GM12878 (cell line): Measurements from ENCODE around the gene C6orf89.

ENCODE experiments used
- CEBPB ChIP-seq, 2 experiments: fragments of 150-350 bp in 1 of 2; IDR thresholded peaks; 2 replicates each; pipeline ENCODE4 v1.6.1; 2012 to 2014; ENCODE audit warnings: low read depth in 2 of 2, low read length in 2 of 2, borderline replicate concordance in 1 of 2, inconsistent platforms in 1 of 2
- MEF2A ChIP-seq: IDR thresholded peaks from 2 replicates; pipeline ENCODE4 v1.6.1; 2011; ENCODE audit warnings: low read depth, mild to moderate bottlenecking, low read length, moderate library complexity; ENCODE audit not compliant: insufficient read depth
- MYC ChIP-seq: IDR thresholded peaks from 2 replicates; pipeline ENCODE4 v1.6.1; 2011; ENCODE audit warnings: mild to moderate bottlenecking, low read length, moderate library complexity, inconsistent platforms; ENCODE audit not compliant: insufficient read depth, insufficient replicate concordance, insufficient read length, severe bottlenecking
- PML ChIP-seq: IDR thresholded peaks from 2 replicates; pipeline ENCODE4 v1.6.1; 2012; ENCODE audit warnings: low read length, inconsistent platforms
- POLR2A ChIP-seq: IDR thresholded peaks from 2 replicates; pipeline ENCODE4 v1.6.1; 2011; ENCODE audit warnings: low read depth, mild to moderate bottlenecking, low read length
- POLR2AphosphoS5 ChIP-seq: IDR thresholded peaks from 2 replicates; pipeline ENCODE4 v1.6.1; 2011; ENCODE audit warnings: mild to moderate bottlenecking, low read length, inconsistent platforms
- RAD21 ChIP-seq: IDR thresholded peaks from 2 replicates; pipeline ENCODE4 v1.6.1; 2011; ENCODE audit warnings: mild to moderate bottlenecking, low read depth, low read length, moderate library complexity; ENCODE audit not compliant: insufficient read depth
- RCOR1 ChIP-seq: conservative IDR thresholded peaks from 2 replicates; pipeline ENCODE4 v1.6.1; 2012; ENCODE audit warnings: low read depth, low read length, improper control_type of control experiment
- SRF ChIP-seq, 2 experiments: IDR thresholded peaks; 2 replicates each; pipeline ENCODE4 v1.6.1; 2011; ENCODE audit warnings: low read depth in 2 of 2, low read length in 2 of 2, mild to moderate bottlenecking in 1 of 2, moderate library complexity in 1 of 2
- SUPT20H ChIP-seq: IDR thresholded peaks from 2 replicates; pipeline ENCODE4 v1.6.1; 2011; ENCODE audit warnings: low read depth, mild to moderate bottlenecking, low read length, moderate library complexity, borderline replicate concordance; ENCODE audit not compliant: control insufficient read depth
- YY1 ChIP-seq: IDR thresholded peaks from 2 replicates; pipeline ENCODE4 v1.6.1; 2011; ENCODE audit warnings: low read depth, mild to moderate bottlenecking, low read length
- ZNF207 ChIP-seq: fragments of 450-650 bp; IDR thresholded peaks from 2 replicates; pipeline ENCODE4 v1.6.1; 2014; ENCODE audit warnings: antibody characterized with exemption, mild to moderate bottlenecking, borderline replicate concordance
- TF ChIP-seq, protein P1 (sequence below), 3 experiments: IDR thresholded peaks in 2 of 3; conservative IDR thresholded peaks in 1 of 3; 2 replicates each; pipeline ENCODE4 v1.5.1; 2011; ENCODE audit warnings: low read depth in 3 of 3, low read length in 3 of 3, mild to moderate bottlenecking in 3 of 3, control low read depth in 2 of 3, moderate library complexity in 2 of 3, inconsistent platforms in 1 of 3, mixed read lengths in 1 of 3; ENCODE audit not compliant: control insufficient read depth in 2 of 3, insufficient read depth in 1 of 3; ENCODE audit errors: extremely low read depth in 1 of 3

DNA sequence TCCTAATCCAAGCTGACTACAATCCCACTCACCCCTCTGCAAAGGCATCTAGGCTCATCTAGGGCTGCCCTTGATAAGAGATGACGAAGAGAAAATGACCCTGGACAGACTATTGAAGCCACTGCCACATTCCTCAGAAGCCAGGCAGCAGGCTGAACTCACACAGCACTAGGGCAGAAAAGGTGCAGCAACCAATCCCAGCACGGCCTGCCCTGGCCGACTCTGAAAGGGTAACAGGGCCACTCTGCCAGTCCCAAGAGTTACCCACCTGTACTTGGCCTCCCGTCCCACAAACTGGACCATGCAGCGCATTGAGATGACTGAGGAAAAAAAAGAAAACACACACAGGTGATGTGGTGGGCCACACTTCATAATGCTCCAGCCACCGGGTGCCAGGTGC, 91.2 kb downstream of the C6orf89 start:
- TF ChIP-seq MEF2A (no peak), MYC (no peak), POLR2AphosphoS5 (no peak), SRF (IDR thresholded peaks at IDR 0.05; ENCODE audit: low read depth in 2 of 2, low read length in 2 of 2) (no peak), SUPT20H (no peak), RAD21 (no peak), CEBPB (IDR thresholded peaks at IDR 0.05; ENCODE audit: borderline replicate concordance in 1 of 2, low read depth in 2 of 2, low read length in 2 of 2) (no peak), ZNF207 (no peak), POLR2A (no peak), PML (no peak), RCOR1 (no peak), YY1 (no peak)
- TF ChIP-seq, protein P1, sequence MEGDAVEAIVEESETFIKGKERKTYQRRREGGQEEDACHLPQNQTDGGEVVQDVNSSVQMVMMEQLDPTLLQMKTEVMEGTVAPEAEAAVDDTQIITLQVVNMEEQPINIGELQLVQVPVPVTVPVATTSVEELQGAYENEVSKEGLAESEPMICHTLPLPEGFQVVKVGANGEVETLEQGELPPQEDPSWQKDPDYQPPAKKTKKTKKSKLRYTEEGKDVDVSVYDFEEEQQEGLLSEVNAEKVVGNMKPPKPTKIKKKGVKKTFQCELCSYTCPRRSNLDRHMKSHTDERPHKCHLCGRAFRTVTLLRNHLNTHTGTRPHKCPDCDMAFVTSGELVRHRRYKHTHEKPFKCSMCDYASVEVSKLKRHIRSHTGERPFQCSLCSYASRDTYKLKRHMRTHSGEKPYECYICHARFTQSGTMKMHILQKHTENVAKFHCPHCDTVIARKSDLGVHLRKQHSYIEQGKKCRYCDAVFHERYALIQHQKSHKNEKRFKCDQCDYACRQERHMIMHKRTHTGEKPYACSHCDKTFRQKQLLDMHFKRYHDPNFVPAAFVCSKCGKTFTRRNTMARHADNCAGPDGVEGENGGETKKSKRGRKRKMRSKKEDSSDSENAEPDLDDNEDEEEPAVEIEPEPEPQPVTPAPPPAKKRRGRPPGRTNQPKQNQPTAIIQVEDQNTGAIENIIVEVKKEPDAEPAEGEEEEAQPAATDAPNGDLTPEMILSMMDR (IDR thresholded peaks at IDR 0.05 in 2 of 3, conservative IDR thresholded peaks at IDR 0.05 in 1 of 3; ENCODE audit: control insufficient read depth in 2 of 3, extremely low read depth in 1 of 3, insufficient read depth in 1 of 3, low read depth in 3 of 3, low read length in 3 of 3): no peak
